Measurements from ENCODE around the gene CAPS.

- TF ChIP-seq POLR2A (IDR thresholded peaks at IDR 0.05; ENCODE audit: low read depth, low read length): no peak
- TF ChIP-seq POLR2AphosphoS5 (IDR thresholded peaks at IDR 0.05; ENCODE audit: low read depth, low read length): no peak
- no peak for TF ChIP-seq TAF1 (IDR thresholded peaks at IDR 0.05; ENCODE audit: borderline replicate concordance, low read depth, low read length)
These were observed 6.8 kb upstream of the CAPS start for GRCh38 chr19:5907241-5907640.
